Measurements from ENCODE around the gene CIART. TPM values are rescaled to one million over a fixed set of nuclear protein-coding genes. Genes with fewer than 3 reads are reported as not detected.

Gene CIART
- total and polyA plus RNA-seq, 4 donors, result 0.51 to 7.1 (median 1.9) TPM

DNA sequence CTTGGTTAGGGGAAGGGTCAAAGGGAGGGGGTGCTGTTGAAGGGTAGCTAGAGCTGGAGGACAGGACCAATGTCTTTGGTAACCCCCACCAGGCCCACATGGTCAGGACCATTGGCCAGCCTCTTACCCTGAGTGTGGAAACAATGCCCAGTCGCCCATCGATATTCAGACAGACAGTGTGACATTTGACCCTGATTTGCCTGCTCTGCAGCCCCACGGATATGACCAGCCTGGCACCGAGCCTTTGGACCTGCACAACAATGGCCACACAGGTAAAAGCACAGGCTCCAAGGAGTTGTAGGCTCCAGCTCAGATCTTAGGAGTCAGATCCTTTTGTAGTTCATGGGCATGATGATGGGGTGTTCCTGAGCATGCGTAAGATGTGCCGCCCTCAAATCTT, 21.0 kb upstream of the CIART start:
- no peak overlapping the region for H3K27ac ChIP-seq (ENCODE audit: low read depth in 1 of 2, low read length in 2 of 2)
- DNase-seq (ENCODE audit: low spot score), result no peak
- peaks cover 4 to 19% (median 17%) of the 10 kb centered on the region in 4 donors for H3K36me3 ChIP-seq (ENCODE audit: control insufficient read depth in 4 of 4, insufficient read depth in 3 of 4, low read depth in 1 of 4, low read length in 3 of 4)
- WGBS, result 66% methylated on average over 6 of the region's 6 CpGs
- no peaks in the 10 kb centered on the region for H3K27me3 ChIP-seq (ENCODE audit: control insufficient read depth in 4 of 4, insufficient read depth in 4 of 4, low read length in 3 of 4)
- TF ChIP-seq RXRA (IDR thresholded peaks at IDR 0.05), result peak in 1 of 2 donors; percentile 12
- TF ChIP-seq FOXA2 (IDR thresholded peaks at IDR 0.05), result no peak
- TF ChIP-seq FOXA1 (IDR thresholded peaks at IDR 0.05), result no peak
- H3K4me3 ChIP-seq (ENCODE audit: low read depth in 1 of 3, low read length in 3 of 3), result no peak overlapping the region
- H3K9ac ChIP-seq (ENCODE audit: low read depth in 1 of 2, low read length in 2 of 2), result no peak overlapping the region
- H3K4me1 ChIP-seq (ENCODE audit: control insufficient read depth in 4 of 4, insufficient read depth in 4 of 4, low read length in 3 of 4), result peaks cover 11 to 50% (median 48%) of the 10 kb centered on the region in 4 donors
- no peaks in the 10 kb centered on the region for H3K9me3 ChIP-seq (ENCODE audit: control insufficient read depth in 4 of 4, low read length in 3 of 4)

DNA sequence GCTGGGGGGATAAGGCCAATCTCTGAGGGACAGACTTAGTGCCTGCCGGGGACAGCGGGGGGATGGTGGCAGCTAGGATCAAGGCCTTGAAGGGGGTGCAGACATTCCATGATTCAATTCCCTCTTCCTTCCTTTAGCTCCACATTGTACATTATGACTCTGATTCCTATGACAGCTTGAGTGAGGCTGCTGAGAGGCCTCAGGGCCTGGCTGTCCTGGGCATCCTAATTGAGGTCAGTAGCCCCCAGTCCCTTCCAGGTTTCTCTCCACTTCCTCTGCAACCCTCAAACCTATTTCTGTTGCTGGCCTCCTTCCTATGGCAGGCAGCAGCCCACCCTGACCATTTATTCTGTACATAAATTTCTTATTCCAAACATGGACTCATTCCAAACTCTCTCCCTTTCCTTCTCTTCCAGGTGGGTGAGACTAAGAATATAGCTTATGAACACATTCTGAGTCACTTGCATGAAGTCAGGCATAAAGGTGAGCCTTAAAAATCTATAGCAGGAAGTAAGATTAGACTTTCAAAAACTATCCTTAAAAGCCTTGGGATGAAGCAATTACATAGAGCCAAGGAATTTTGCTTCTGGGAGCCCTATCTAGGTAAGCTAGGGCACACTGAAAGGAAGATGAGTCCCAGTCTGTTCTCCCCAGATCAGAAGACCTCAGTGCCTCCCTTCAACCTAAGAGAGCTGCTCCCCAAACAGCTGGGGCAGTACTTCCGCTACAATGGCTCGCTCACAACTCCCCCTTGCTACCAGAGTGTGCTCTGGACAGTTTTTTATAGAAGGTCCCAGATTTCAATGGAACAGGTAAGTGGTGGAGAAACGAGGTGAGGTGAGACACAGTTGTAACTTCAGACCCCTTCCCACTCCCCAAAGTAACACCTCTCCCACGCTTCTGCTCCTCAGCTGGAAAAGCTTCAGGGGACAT, 19.7 kb upstream of the CIART start:
- DNase-seq (ENCODE audit: low spot score), result no peak
- 86% methylated on average over 6 of the region's 6 CpGs for WGBS
- H3K4me1 ChIP-seq (ENCODE audit: control insufficient read depth in 4 of 4, insufficient read depth in 4 of 4, low read length in 3 of 4), result peaks cover 7 to 46% (median 43%) of the 10 kb centered on the region in 4 donors
- no peak overlapping the region for H3K9ac ChIP-seq (ENCODE audit: low read depth in 1 of 2, low read length in 2 of 2)
- H3K27ac ChIP-seq (ENCODE audit: low read depth in 1 of 2, low read length in 2 of 2), result no peak overlapping the region
- no peak overlapping the region for H3K4me3 ChIP-seq (ENCODE audit: low read depth in 1 of 3, low read length in 3 of 3)
- no peak for TF ChIP-seq FOXA1 (IDR thresholded peaks at IDR 0.05)
- no peak for TF ChIP-seq FOXA2 (IDR thresholded peaks at IDR 0.05)
- TF ChIP-seq TAF1 (conservative IDR thresholded peaks at IDR 0.05), result no peak
- TF ChIP-seq NR2F2 (IDR thresholded peaks at IDR 0.05), result no peak
- TF ChIP-seq RXRA (IDR thresholded peaks at IDR 0.05), result no peak
- no peak for TF ChIP-seq EGR1 (IDR thresholded peaks at IDR 0.05; ENCODE audit: low read depth in 2 of 2)
- no peak for TF ChIP-seq HNF4G (IDR thresholded peaks at IDR 0.05)
- TF ChIP-seq SP1 (IDR thresholded peaks at IDR 0.05), result no peak
- TF ChIP-seq, protein P1, sequence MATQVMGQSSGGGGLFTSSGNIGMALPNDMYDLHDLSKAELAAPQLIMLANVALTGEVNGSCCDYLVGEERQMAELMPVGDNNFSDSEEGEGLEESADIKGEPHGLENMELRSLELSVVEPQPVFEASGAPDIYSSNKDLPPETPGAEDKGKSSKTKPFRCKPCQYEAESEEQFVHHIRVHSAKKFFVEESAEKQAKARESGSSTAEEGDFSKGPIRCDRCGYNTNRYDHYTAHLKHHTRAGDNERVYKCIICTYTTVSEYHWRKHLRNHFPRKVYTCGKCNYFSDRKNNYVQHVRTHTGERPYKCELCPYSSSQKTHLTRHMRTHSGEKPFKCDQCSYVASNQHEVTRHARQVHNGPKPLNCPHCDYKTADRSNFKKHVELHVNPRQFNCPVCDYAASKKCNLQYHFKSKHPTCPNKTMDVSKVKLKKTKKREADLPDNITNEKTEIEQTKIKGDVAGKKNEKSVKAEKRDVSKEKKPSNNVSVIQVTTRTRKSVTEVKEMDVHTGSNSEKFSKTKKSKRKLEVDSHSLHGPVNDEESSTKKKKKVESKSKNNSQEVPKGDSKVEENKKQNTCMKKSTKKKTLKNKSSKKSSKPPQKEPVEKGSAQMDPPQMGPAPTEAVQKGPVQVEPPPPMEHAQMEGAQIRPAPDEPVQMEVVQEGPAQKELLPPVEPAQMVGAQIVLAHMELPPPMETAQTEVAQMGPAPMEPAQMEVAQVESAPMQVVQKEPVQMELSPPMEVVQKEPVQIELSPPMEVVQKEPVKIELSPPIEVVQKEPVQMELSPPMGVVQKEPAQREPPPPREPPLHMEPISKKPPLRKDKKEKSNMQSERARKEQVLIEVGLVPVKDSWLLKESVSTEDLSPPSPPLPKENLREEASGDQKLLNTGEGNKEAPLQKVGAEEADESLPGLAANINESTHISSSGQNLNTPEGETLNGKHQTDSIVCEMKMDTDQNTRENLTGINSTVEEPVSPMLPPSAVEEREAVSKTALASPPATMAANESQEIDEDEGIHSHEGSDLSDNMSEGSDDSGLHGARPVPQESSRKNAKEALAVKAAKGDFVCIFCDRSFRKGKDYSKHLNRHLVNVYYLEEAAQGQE (IDR thresholded peaks at IDR 0.05), result no peak
- TF ChIP-seq, protein P2, sequence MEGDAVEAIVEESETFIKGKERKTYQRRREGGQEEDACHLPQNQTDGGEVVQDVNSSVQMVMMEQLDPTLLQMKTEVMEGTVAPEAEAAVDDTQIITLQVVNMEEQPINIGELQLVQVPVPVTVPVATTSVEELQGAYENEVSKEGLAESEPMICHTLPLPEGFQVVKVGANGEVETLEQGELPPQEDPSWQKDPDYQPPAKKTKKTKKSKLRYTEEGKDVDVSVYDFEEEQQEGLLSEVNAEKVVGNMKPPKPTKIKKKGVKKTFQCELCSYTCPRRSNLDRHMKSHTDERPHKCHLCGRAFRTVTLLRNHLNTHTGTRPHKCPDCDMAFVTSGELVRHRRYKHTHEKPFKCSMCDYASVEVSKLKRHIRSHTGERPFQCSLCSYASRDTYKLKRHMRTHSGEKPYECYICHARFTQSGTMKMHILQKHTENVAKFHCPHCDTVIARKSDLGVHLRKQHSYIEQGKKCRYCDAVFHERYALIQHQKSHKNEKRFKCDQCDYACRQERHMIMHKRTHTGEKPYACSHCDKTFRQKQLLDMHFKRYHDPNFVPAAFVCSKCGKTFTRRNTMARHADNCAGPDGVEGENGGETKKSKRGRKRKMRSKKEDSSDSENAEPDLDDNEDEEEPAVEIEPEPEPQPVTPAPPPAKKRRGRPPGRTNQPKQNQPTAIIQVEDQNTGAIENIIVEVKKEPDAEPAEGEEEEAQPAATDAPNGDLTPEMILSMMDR (IDR thresholded peaks at IDR 0.05; ENCODE audit: low read depth, low read length, missing input control), result no peak
- TF ChIP-seq JUND (IDR thresholded peaks at IDR 0.05), result no peak
- TF ChIP-seq GABPA (IDR thresholded peaks at IDR 0.05 in 1 of 2, conservative IDR thresholded peaks at IDR 0.05 in 1 of 2), result no peak
- TF ChIP-seq RAD21 (IDR thresholded peaks at IDR 0.05), result no peak
- TF ChIP-seq YY1 (IDR thresholded peaks at IDR 0.05), result no peak
- no peaks in the 10 kb centered on the region for H3K9me3 ChIP-seq (ENCODE audit: control insufficient read depth in 4 of 4, low read length in 3 of 4)
- peaks cover 5 to 27% (median 23%) of the 10 kb centered on the region in 4 donors for H3K36me3 ChIP-seq (ENCODE audit: control insufficient read depth in 4 of 4, insufficient read depth in 3 of 4, low read depth in 1 of 4, low read length in 3 of 4)
- H3K27me3 ChIP-seq (ENCODE audit: control insufficient read depth in 4 of 4, insufficient read depth in 4 of 4, low read length in 3 of 4), result no peaks in the 10 kb centered on the region
